HepG2 (cell line): ENCODE data around the gene ZBTB44. TPM values are rescaled to one million over a fixed set of nuclear protein-coding genes. Genes with fewer than 3 reads are reported as not detected.
A peak's percentile ranks its signal among the peaks of the same experiment; 100 is the strongest.

Experiments
- ATAC-seq: fragments of 200-7000 bp; cut with Tn5 transposase; 3 replicates; pipeline ENCODE4 v1.9.1; 2020; ENCODE audit warnings: mild to moderate bottlenecking, moderate library complexity
- BruUV-seq: library from RNA; stranded (reverse); fragments of 400-500 nt; replicated peaks from 2 replicates; lab custom pipeline; 2021; lab: Mats Ljungman, UMichigan
- CTCF ChIA-PET: fragments of 300-600 bp; formaldehyde crosslinking; extraction: SDS; loops from one replicate; lab custom pipeline; 2021; ENCODE audit warnings: low total read pairs, inconsistent platforms, low intra/inter-chr PET ratio; lab: Yijun Ruan, JAX
- POLR2A ChIA-PET: fragments of 350-600 bp; sonication (Branson Sonifier 250); formaldehyde crosslinking; loops from one replicate; lab custom pipeline; 2020; ENCODE audit warnings: antibody characterized with exemption, inconsistent platforms; lab: Yijun Ruan, JAX
- DNase-seq: peaks from one replicate; pipeline ENCODE4 v3.0.0-alpha.2; 2015; ENCODE audit warnings: low spot score
- FAIRE-seq: peaks from 3 replicates; lab custom pipeline; 2011; peaks lifted over from hg19 to GRCh38; lab: Jason Lieb, UNC
- H2AFZ ChIP-seq: one replicate; pipeline ENCODE4 v1.6.1; 2011; ENCODE audit warnings: low read length, inconsistent platforms
- H3K27ac ChIP-seq: fragments of 300-600 bp; 3 replicates; pipeline ENCODE4 v1.8.0; 2011; ENCODE audit warnings: mixed run types, mild to moderate bottlenecking, mixed read lengths, low read length, inconsistent platforms; ENCODE audit not compliant: insufficient read depth; ENCODE audit errors: extremely low read length
- H3K27me3 ChIP-seq, 2 experiments: fragments of 200-600 bp in 1 of 2; 2 replicates in 1 of 2; 3 replicates in 1 of 2; pipeline versions ENCODE4 v1.6.0 to v1.8.0; 2011; ENCODE audit warnings: low read length in 2 of 2, mild to moderate bottlenecking in 2 of 2, moderate library complexity in 2 of 2, inconsistent platforms in 1 of 2; ENCODE audit not compliant: insufficient read depth in 2 of 2, control insufficient read depth in 1 of 2
- H3K36me3 ChIP-seq, 2 experiments: fragments of 200-600 bp in 1 of 2; replicated peaks in 1 of 2; 2 replicates in 1 of 2; 3 replicates in 1 of 2; pipeline versions ENCODE4 v1.5.1 to v1.8.0; 2011; ENCODE audit warnings: low read length in 2 of 2, inconsistent platforms in 1 of 2; ENCODE audit not compliant: insufficient read depth in 2 of 2, control insufficient read depth in 1 of 2
- H3K4me1 ChIP-seq: 2 replicates; pipeline ENCODE4 v1.5.1; 2012; ENCODE audit warnings: low read length, inconsistent platforms; ENCODE audit not compliant: insufficient read depth
- H3K4me2 ChIP-seq: 2 replicates; pipeline ENCODE4 v1.6.0; 2011; ENCODE audit warnings: low read depth, low read length, inconsistent platforms
- H3K4me3 ChIP-seq, 3 experiments: fragments of 200-600 bp in 1 of 3; sonication (generic), shearing (Covaris generic) in 1 of 3; replicated peaks in 1 of 3; 2 replicates each; pipeline ENCODE4 v1.5.1; 2011 to 2016; ENCODE audit warnings: low read length in 3 of 3, inconsistent platforms in 2 of 3, low read depth in 2 of 3, mild to moderate bottlenecking in 2 of 3, control low read depth in 1 of 3, mixed read lengths in 1 of 3; ENCODE audit not compliant: insufficient read depth in 1 of 3
- H3K79me2 ChIP-seq: one replicate; pipeline ENCODE4 v1.6.1; 2011; ENCODE audit warnings: low read length, inconsistent platforms; ENCODE audit not compliant: insufficient read depth
- H3K9ac ChIP-seq: 2 replicates; pipeline ENCODE4 v1.6.0; 2011; ENCODE audit warnings: mild to moderate bottlenecking, low read depth, low read length, inconsistent platforms; ENCODE audit not compliant: insufficient read depth
- H3K9me3 ChIP-seq: 2 replicates; pipeline ENCODE4 v1.5.1; 2012; ENCODE audit warnings: mild to moderate bottlenecking, low read length
- H4K20me1 ChIP-seq: 2 replicates; pipeline ENCODE4 v1.6.0; 2011; ENCODE audit warnings: inconsistent platforms, mild to moderate bottlenecking, low read length, moderate library complexity; ENCODE audit not compliant: insufficient read depth
- LCORL ChIP-seq, 2 experiments: fragments of 450-650 bp in 1 of 2; sonication (generic) in 1 of 2; formaldehyde crosslinking in 1 of 2; IDR thresholded peaks; 2 replicates each; pipeline versions ENCODE4 v1.5.0 to v1.6.1; 2017 to 2020; ENCODE audit warnings: antibody characterized with exemption in 1 of 2, missing genetic modification reagents in 1 of 2
- MAFF ChIP-seq: IDR thresholded peaks from 2 replicates; pipeline ENCODE4 v1.6.1; 2011; ENCODE audit warnings: low read depth, low read length, improper control_type of control experiment
- MAFK ChIP-seq, 2 experiments: IDR thresholded peaks in 1 of 2; conservative IDR thresholded peaks in 1 of 2; 2 replicates each; pipeline ENCODE4 v1.6.1; 2011; ENCODE audit warnings: improper control_type of control experiment in 2 of 2, low read length in 2 of 2
- ZNF263 ChIP-seq: sonication (generic); formaldehyde crosslinking; IDR thresholded peaks from 2 replicates; pipeline ENCODE4 v1.4.0; 2020; ENCODE audit warnings: missing genetic modification reagents
- ZNF781 ChIP-seq: sonication (generic); formaldehyde crosslinking; IDR thresholded peaks from 2 replicates; pipeline ENCODE4 v1.5.1; 2020; ENCODE audit warnings: borderline replicate concordance, mild to moderate bottlenecking, missing genetic modification reagents; ENCODE audit errors: not compliant biosample characterization
- WGBS: methylation state at CpG from one replicate; pipeline ENCODE4 v1.1.6; 2017; ENCODE audit warnings: low lambda C conversion rate; 5-methylcytosine and 5-hydroxymethylcytosine counted together
- in situ Hi-C: cut with HindIII; loops from 2 replicates; pipeline ENCODE4 v1.10.0; 2017; ENCODE audit warnings: low pct_unique_long_range_greater_than_20kb; ENCODE audit not compliant: extremely low pct_ligation_motif_present
- intact Hi-C: fragments of 100-400 bp; cut with micrococcal nuclease; formaldehyde crosslinking; loops from one replicate; pipeline ENCODE4 v1.10.0; 2022; ENCODE audit not compliant: unreplicated experiment
- polyA plus RNA-seq, 8 experiments: library from polyadenylated mRNA; depleted of rRNA in 3 of 8; stranded (reverse) in 7 of 8; unstranded in 1 of 8; fragments of >200 nt; fragmentation: Illumina TruSeq in 4 of 8; extraction: Trizol in 4 of 8; gene quantifications; 2 replicates each; pipeline versions ENCODE4 v1.2.1 to v1.2.3, GENCODE V29; 2011 to 2016; ENCODE audit warnings: low read depth in 4 of 8, missing spikeins in 1 of 8, mixed read lengths in 1 of 8; ENCODE audit not compliant: insufficient read depth in 1 of 8
- total RNA-seq, 5 experiments: library from RNA; depleted of rRNA; stranded (reverse); fragments of >200 nt; fragmentation: Illumina TruSeq; extraction: Trizol; gene quantifications; 2 replicates each; pipeline ENCODE4 v1.2.3, GENCODE V29; 2016; ENCODE audit warnings: low read depth in 1 of 5
- TF ChIP-seq, protein P1 (sequence below): IDR thresholded peaks from 2 replicates; pipeline ENCODE4 v1.6.1; 2012; ENCODE audit warnings: low read length, improper control_type of control experiment
- TF ChIP-seq, protein P2 (sequence below): sonication (generic); formaldehyde crosslinking; IDR thresholded peaks from 2 replicates; pipeline ENCODE4 v1.4.0; 2020; ENCODE audit warnings: missing genetic modification reagents

Gene ZBTB44
- total and polyA plus RNA-seq, 2 of the 13 experiments (the other 11 are each of a cell fraction or from before 2014, with no cell fraction given) = 22.8 to 23.6 TPM

DNA sequence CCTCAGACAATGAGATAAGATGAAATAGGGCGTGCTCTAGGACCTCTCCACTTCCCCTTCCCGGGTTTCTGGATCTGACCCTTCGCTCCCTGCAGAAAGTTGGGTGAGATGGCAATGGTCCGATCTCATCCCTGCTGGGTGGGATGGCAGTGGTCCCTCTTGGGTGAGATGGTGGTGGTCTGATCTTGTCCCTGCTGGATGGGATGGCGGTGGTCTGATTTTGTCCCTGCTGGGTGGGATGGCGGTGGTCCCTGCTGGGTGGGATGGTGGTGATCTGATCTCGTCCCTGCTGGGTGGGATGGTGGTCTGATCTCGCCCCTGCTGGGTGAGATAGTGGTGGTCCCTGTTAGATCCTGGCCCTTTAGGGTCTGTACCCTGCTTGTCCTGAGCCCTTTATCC lies 133.8 kb downstream of the ZBTB44 start (continued):
- TF ChIP-seq, protein P1, sequence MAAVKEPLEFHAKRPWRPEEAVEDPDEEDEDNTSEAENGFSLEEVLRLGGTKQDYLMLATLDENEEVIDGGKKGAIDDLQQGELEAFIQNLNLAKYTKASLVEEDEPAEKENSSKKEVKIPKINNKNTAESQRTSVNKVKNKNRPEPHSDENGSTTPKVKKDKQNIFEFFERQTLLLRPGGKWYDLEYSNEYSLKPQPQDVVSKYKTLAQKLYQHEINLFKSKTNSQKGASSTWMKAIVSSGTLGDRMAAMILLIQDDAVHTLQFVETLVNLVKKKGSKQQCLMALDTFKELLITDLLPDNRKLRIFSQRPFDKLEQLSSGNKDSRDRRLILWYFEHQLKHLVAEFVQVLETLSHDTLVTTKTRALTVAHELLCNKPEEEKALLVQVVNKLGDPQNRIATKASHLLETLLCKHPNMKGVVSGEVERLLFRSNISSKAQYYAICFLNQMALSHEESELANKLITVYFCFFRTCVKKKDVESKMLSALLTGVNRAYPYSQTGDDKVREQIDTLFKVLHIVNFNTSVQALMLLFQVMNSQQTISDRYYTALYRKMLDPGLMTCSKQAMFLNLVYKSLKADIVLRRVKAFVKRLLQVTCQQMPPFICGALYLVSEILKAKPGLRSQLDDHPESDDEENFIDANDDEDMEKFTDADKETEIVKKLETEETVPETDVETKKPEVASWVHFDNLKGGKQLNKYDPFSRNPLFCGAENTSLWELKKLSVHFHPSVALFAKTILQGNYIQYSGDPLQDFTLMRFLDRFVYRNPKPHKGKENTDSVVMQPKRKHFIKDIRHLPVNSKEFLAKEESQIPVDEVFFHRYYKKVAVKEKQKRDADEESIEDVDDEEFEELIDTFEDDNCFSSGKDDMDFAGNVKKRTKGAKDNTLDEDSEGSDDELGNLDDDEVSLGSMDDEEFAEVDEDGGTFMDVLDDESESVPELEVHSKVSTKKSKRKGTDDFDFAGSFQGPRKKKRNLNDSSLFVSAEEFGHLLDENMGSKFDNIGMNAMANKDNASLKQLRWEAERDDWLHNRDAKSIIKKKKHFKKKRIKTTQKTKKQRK = no peak

DNA sequence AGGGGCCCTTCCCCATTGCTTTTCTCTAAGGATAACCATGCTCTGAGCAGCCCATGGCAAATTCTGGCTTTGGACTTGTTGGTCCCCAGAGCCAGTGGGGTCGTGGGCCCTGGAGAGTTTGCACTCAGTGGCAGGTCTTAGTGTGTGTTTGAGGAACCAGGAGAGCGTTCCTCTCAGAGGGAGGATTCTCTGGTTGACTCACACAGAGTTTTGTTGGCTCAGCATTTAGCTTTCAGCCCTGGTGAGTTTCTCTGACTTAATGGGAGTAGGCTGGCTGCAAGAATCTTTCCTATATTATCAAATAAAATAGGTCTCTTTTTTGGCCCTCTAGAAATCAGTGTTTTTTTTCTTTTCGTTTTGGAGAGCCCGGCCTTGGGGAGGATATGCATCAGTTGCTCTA lies 134.2 kb downstream of the ZBTB44 start:
- peak overlapping the region; percentile 97 for H3K27ac ChIP-seq

More for the DNA sequence above, 134.2 kb downstream of the ZBTB44 start:
- Histone ChIP-seq H2AFZ (no peak overlapping the region), H3K9ac (no peak overlapping the region), H3K4me3 (no peak overlapping the region), H3K36me3 (no peaks in the 10 kb centered on the region), H3K27me3 (no peaks in the 10 kb centered on the region), H4K20me1 (no peaks in the 10 kb centered on the region), H3K4me1 (peaks cover 45% of the 10 kb centered on the region), H3K9me3 (no peaks in the 10 kb centered on the region), H3K4me2 (peak overlapping the region; percentile 96; the same call in 1 of the 2 replicates), H3K79me2 (no peaks in the 10 kb centered on the region)
- in situ Hi-C loops (no loop called here), intact Hi-C loops (no loop called here)
- peak; percentile 88 to 91 for TF ChIP-seq MAFK (conservative IDR thresholded peaks at IDR 0.05 in 1 of 2, IDR thresholded peaks at IDR 0.05 in 1 of 2; ENCODE audit: low read length in 2 of 2)
- TF ChIP-seq, protein P2, sequence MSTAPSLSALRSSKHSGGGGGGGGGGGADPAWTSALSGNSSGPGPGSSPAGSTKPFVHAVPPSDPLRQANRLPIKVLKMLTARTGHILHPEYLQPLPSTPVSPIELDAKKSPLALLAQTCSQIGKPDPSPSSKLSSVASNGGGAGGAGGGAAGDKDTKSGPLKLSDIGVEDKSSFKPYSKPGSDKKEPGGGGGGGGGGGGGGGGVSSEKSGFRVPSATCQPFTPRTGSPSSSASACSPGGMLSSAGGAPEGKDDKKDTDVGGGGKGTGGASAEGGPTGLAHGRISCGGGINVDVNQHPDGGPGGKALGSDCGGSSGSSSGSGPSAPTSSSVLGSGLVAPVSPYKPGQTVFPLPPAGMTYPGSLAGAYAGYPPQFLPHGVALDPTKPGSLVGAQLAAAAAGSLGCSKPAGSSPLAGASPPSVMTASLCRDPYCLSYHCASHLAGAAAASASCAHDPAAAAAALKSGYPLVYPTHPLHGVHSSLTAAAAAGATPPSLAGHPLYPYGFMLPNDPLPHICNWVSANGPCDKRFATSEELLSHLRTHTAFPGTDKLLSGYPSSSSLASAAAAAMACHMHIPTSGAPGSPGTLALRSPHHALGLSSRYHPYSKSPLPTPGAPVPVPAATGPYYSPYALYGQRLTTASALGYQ (CRISPR knock-in tag) = no peak
- peak; percentile 87 for TF ChIP-seq MAFF
- no peak for TF ChIP-seq ZNF781 (CRISPR knock-in tag)
- no peak for TF ChIP-seq LCORL (IDR thresholded peaks at IDR 0.05)
- TF ChIP-seq LCORL (CRISPR knock-in tag; IDR thresholded peaks at IDR 0.05) = 0 out of 2 replicates have a peak, but pooled peaks have one; percentile 15
- peak; percentile 25; the same call in 1 of the 2 replicates for TF ChIP-seq ZNF263 (CRISPR knock-in tag)
- no TSS peak for BruUV-seq
- ChIA-PET POLR2A (interaction anchor here (1.6 to 2.5 kb wide), 5 partner anchors 12 to 179 kb away, joined by 8 to 38 read pairs (median 33); partner anchors contain the start of gene PRDM10), CTCF (no interaction called here)
- DNase-seq (no peak), ATAC-seq (no peak), FAIRE-seq (peak; percentile 26)
- 62% methylated on average over 4 of the region's 4 CpGs for WGBS
